ENCODE measurements around the gene PIK3C2G. TPM values are rescaled to one million over a fixed set of nuclear protein-coding genes. Genes with fewer than 3 reads are reported as not detected.

Gene PIK3C2G
- polyA plus RNA-seq, 1 of the 3 experiments (the other 2 are of a cell fraction), result 0.02 TPM

DNA sequence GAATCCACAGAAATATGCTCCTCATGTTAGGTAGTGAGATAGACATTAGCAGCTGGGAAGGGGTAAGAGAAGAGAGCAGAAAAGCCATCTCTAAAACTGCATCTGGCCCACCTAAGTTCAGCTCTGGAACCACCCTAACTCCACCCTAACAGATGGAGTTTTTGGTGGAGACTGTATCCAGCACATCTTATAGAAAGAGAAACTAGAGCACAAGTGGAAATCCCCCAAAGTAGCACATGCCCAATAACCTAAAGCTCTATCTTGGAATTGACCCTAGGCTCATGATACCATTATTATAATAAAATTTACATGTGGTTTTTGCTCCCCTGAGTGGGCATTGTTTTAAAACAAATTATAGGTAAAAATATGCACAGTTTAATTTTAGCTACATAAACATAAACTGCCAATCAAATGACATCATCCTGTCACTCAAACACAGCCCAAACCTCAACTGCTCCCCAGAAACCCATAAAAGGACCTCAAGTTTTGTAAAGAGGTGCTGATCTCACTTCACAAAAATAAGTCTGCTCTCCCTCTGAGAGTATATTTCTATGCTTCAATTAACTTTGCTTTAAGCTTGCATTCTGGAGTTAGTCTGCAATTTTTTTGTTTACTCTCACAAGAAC, 206.4 kb downstream of the PIK3C2G start:
- Histone ChIP-seq H3K9me3 (no peaks in the 10 kb centered on the region), H3K36me3 (replicated peaks in 1 of 2; ENCODE audit: control insufficient read depth in 1 of 2, insufficient read depth in 2 of 2, low read length in 1 of 2) (no peaks in the 10 kb centered on the region), H3K9me2 (no peaks in the 10 kb centered on the region; the same call in 1 of the 2 replicates), H2AFZ (ENCODE audit: low read depth) (no peak overlapping the region), H3K27ac (ENCODE audit: low read depth in 2 of 2, low read length in 1 of 2) (peak overlapping the region in 1 of 2 experiments; percentile 40; a peak in 1 of 4 replicates), H3K27me3 (ENCODE audit: insufficient read depth) (no peaks in the 10 kb centered on the region), H4K20me1 (ENCODE audit: insufficient read depth) (no peaks in the 10 kb centered on the region), H3K4me3 (ENCODE audit: low read depth in 2 of 2, low read length in 1 of 2) (no peak overlapping the region), H3K4me1 (ENCODE audit: control insufficient read depth in 1 of 2, insufficient read depth in 2 of 2, low read depth in 1 of 2, low read length in 1 of 2) (peaks cover 0 to 12% of the 10 kb centered on the region in 2 experiments; a peak in 1 of 4 replicates), H3F3A (replicated peaks; ENCODE audit: insufficient read depth) (peaks cover 10% of the 10 kb centered on the region), H3K9ac (no peak overlapping the region), H3K4me2 (no peak overlapping the region), H3K79me2 (ENCODE audit: insufficient read depth) (no peaks in the 10 kb centered on the region)
- CTCF ChIA-PET, result no interaction called here
- POLR2A ChIA-PET, result no interaction called here
- TF ChIP-seq, protein P1, sequence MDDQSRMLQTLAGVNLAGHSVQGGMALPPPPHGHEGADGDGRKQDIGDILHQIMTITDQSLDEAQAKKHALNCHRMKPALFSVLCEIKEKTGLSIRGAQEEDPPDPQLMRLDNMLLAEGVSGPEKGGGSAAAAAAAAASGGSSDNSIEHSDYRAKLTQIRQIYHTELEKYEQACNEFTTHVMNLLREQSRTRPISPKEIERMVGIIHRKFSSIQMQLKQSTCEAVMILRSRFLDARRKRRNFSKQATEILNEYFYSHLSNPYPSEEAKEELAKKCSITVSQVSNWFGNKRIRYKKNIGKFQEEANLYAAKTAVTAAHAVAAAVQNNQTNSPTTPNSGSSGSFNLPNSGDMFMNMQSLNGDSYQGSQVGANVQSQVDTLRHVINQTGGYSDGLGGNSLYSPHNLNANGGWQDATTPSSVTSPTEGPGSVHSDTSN (IDR thresholded peaks at IDR 0.05), result peak; percentile 17; the same call in 1 of the 2 replicates
- no peak for TF ChIP-seq RAD21 (IDR thresholded peaks at IDR 0.05; ENCODE audit: low read length)
- no peak for DNase-seq

- peak overlapping the region in 1 of 2 experiments; percentile 40; a peak in 2 of 4 replicates for H3K27ac ChIP-seq (ENCODE audit: low read depth in 2 of 2, low read length in 1 of 2)
- no peaks in the 10 kb centered on the region for H3K27me3 ChIP-seq (ENCODE audit: insufficient read depth)
- peaks cover 0 to 12% of the 10 kb centered on the region in 2 experiments; a peak in 1 of 4 replicates for H3K4me1 ChIP-seq (ENCODE audit: control insufficient read depth in 1 of 2, insufficient read depth in 2 of 2, low read depth in 1 of 2, low read length in 1 of 2)
- H3K36me3 ChIP-seq (replicated peaks in 1 of 2; ENCODE audit: control insufficient read depth in 1 of 2, insufficient read depth in 2 of 2, low read length in 1 of 2), result no peaks in the 10 kb centered on the region
- H4K20me1 ChIP-seq (ENCODE audit: insufficient read depth), result no peaks in the 10 kb centered on the region
- no peak for TF ChIP-seq RAD21 (IDR thresholded peaks at IDR 0.05; ENCODE audit: low read length)
- TF ChIP-seq JUND (IDR thresholded peaks at IDR 0.05), result 0 out of 2 replicates have a peak, but pooled peaks have one; percentile 20
- TF ChIP-seq FOSL2 (IDR thresholded peaks at IDR 0.05; ENCODE audit: borderline replicate concordance, low read depth), result peak; percentile 33; the same call in 1 of the 2 replicates
- no peaks in the 10 kb centered on the region for H3K79me2 ChIP-seq (ENCODE audit: insufficient read depth)
- WGBS (ENCODE audit: low lambda C conversion rate), result 9% methylated on average over 1 of the region's 1 CpG
- peak overlapping the region; percentile 4; the same call in 1 of the 2 replicates for H2AFZ ChIP-seq (ENCODE audit: low read depth)
- H3K9me2 ChIP-seq, result no peaks in the 10 kb centered on the region; the same call in 1 of the 2 replicates
- CTCF ChIA-PET, result no interaction called here
- H3K9ac ChIP-seq, result no peak overlapping the region
- H3K9me3 ChIP-seq, result no peaks in the 10 kb centered on the region
- POLR2A ChIA-PET, result no interaction called here
- peaks cover 10% of the 10 kb centered on the region for H3F3A ChIP-seq (replicated peaks; ENCODE audit: insufficient read depth)
- no peak overlapping the region for H3K4me3 ChIP-seq (ENCODE audit: low read depth in 2 of 2, low read length in 1 of 2)
- DNase-seq, result no peak
- no peak overlapping the region for H3K4me2 ChIP-seq
These were observed 207.1 kb downstream of the PIK3C2G start for GRCh38 chr12:18468246-18469075.

- Histone ChIP-seq H3K4me2 (no peak overlapping the region), H3K9me2 (no peaks in the 10 kb centered on the region; the same call in 1 of the 2 replicates), H3K36me3 (replicated peaks in 1 of 2; ENCODE audit: control insufficient read depth in 1 of 2, insufficient read depth in 2 of 2, low read length in 1 of 2) (no peaks in the 10 kb centered on the region), H2AFZ (ENCODE audit: low read depth) (no peak overlapping the region), H3K4me3 (ENCODE audit: low read depth in 2 of 2, low read length in 1 of 2) (no peak overlapping the region), H3K27me3 (ENCODE audit: insufficient read depth) (no peaks in the 10 kb centered on the region), H3F3A (replicated peaks; ENCODE audit: insufficient read depth) (peaks cover 10% of the 10 kb centered on the region), H4K20me1 (ENCODE audit: insufficient read depth) (no peaks in the 10 kb centered on the region), H3K79me2 (ENCODE audit: insufficient read depth) (no peaks in the 10 kb centered on the region), H3K9ac (no peak overlapping the region), H3K9me3 (no peaks in the 10 kb centered on the region), H3K4me1 (ENCODE audit: control insufficient read depth in 1 of 2, insufficient read depth in 2 of 2, low read depth in 1 of 2, low read length in 1 of 2) (peaks cover 0 to 12% of the 10 kb centered on the region in 2 experiments; a peak in 1 of 4 replicates), H3K27ac (ENCODE audit: low read depth in 2 of 2, low read length in 1 of 2) (no peak overlapping the region)
- ChIA-PET CTCF (no interaction called here), POLR2A (no interaction called here)
- DNase-seq, result no peak
- 45% methylated on average over 3 of the region's 3 CpGs for WGBS (ENCODE audit: low lambda C conversion rate)
- no peak for TF ChIP-seq MEF2A (IDR thresholded peaks at IDR 0.05; ENCODE audit: borderline replicate concordance, low read depth)
- no peak for TF ChIP-seq CHD2 (IDR thresholded peaks at IDR 0.05; ENCODE audit: low read length, partially characterized antibody)
- no peak for TF ChIP-seq ZBTB33 (IDR thresholded peaks at IDR 0.05; ENCODE audit: borderline replicate concordance, low read depth)
- no peak for TF ChIP-seq NFIC (IDR thresholded peaks at IDR 0.05; ENCODE audit: borderline replicate concordance)
- no peak for TF ChIP-seq FOSL2 (IDR thresholded peaks at IDR 0.05; ENCODE audit: borderline replicate concordance, low read depth)
- TF ChIP-seq TCF12 (IDR thresholded peaks at IDR 0.05), result no peak
- no peak for TF ChIP-seq EZH2phosphoT487 (IDR thresholded peaks at IDR 0.05; ENCODE audit: borderline replicate concordance, low read depth)
- no peak for TF ChIP-seq JUND (IDR thresholded peaks at IDR 0.05)
- no peak for TF ChIP-seq YY1 (IDR thresholded peaks at IDR 0.05; ENCODE audit: low read depth)
- no peak for TF ChIP-seq FOXJ3 (CRISPR knock-in tag; IDR thresholded peaks at IDR 0.05)
- TF ChIP-seq CTCF (IDR thresholded peaks at IDR 0.05), result no peak
- TF ChIP-seq RXRA (IDR thresholded peaks at IDR 0.05; ENCODE audit: borderline replicate concordance, low read depth), result no peak
These were observed 208.9 kb downstream of the PIK3C2G start for GRCh38 chr12:18470251-18470650.

Measured in SK-N-SH (cell line).